IPS-NIHi7 (cell line): Measurements from ENCODE around the gene PANX2.
"Not testable (repeated sequence)": the region's sequence is repeated elsewhere in the genome, so short reads cannot be mapped to it uniquely, and the experiment has no call there.

ENCODE experiments used
- DNase-seq: peaks from one replicate; pipeline ENCODE4 v3.0.0; 2012; ENCODE audit warnings: mixed read lengths; ENCODE audit errors: extremely low spot score

PANX2 gene, protein sequence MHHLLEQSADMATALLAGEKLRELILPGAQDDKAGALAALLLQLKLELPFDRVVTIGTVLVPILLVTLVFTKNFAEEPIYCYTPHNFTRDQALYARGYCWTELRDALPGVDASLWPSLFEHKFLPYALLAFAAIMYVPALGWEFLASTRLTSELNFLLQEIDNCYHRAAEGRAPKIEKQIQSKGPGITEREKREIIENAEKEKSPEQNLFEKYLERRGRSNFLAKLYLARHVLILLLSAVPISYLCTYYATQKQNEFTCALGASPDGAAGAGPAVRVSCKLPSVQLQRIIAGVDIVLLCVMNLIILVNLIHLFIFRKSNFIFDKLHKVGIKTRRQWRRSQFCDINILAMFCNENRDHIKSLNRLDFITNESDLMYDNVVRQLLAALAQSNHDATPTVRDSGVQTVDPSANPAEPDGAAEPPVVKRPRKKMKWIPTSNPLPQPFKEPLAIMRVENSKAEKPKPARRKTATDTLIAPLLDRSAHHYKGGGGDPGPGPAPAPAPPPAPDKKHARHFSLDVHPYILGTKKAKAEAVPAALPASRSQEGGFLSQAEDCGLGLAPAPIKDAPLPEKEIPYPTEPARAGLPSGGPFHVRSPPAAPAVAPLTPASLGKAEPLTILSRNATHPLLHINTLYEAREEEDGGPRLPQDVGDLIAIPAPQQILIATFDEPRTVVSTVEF

DNA sequence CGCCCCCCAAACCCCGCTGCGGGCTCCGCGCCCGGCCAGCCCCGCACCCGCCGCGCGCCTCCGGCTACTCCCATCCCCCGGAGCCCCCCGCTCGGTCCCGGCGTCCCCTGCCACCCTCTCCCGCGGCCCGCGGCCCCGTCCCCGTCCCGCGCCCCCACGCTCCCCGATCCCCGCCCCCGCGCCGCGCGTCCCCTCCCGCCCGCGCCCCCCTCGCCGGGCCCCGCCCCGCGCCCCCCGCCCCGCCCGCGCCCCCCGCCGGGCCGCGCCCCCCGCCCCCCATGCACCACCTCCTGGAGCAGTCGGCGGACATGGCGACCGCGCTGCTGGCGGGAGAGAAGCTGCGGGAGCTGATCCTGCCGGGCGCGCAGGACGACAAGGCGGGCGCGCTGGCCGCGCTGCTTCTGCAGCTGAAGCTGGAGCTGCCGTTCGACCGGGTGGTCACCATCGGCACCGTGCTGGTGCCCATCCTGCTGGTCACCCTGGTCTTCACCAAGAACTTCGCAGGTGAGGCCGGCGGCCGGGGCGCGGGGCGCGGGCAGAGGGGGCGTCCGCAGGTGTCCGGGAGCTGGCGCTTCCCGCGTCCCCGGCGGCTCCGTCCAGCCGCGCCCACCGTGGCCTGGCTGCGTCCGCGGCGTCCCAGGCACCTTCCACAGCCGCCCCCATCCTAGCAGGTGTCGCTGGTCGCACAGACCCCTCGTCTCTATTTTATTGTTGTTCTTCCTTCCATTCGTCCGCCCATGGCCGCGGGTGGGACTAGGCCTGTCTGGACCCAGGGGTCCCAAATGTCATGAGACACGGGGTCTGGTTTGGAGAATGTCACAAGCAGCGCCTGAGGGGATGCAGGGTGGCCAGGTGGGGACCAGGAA, at the start of gene PANX2:
Gene PANX2 (plus strand): TSS at position 279 of the 866 bp plus-strand sequence. CDS start 0 bp downstream, at position 279.
- DNase-seq, result no peak

DNA sequence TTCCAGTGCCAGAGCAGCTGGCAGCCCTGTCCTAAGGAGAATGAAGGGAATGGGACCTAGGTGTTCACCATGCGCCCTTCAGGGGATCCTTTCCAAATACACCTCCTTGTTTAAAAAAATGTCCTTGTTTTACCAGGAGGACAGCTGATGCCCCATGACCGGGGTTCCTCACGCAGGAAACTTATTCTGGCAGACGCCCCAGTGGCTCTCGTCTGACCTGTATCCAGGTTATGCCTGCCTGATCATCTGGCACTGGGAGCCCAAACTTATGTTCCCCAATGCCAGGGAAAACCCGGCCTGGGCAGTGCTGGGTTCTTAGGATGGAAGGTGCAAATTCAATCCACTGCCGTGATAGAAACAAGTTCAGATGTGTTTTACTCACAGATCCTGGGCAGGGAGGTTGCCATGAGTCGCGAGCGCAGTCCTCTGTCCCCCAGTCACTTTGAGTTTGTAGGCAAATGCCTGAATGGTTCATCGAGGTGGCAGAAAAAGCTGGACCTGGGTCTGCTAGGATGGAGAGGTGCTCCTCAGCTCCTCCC, 49.3 kb upstream of the PANX2 start:
- no peak for DNase-seq

DNA sequence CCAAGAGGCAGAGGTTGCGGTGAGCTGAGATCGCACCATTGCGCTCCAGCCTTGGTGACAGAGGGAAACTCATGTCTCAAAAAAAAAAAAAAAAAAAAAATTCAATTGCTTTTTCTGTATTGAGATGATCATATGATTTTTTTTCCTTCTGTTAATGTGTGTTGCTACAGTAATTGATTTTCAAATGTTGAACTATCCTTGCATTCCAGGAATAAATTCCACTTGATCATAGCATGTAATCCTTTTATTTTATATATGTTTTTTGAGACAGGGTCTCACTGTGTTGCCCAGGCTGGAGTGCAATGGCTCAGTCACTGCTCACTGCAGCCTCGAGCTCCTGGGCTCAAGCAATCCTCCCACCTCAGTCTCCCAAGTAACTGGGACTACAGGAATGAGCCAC, 47.4 kb upstream of the PANX2 start:
- DNase-seq, result no peak

DNA sequence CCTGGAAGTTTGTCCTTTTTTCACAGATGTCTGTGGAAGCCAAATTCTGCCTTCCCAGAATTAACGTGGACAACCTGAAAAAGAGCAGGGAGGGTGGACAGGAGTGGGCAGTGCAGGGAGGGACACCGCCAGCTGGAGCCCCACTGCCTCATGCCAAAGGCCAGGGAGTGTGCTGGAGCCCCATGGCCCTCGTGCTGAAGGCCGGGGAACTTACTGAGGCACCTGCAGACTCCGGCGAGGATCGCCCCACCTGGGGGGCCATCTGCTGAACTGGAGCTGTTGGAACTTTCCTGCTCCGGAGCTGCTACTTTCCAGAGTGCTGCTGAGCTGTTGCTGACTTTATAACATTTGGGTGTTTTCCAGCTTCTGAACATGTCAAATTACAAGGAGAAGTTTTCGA, 45.5 kb upstream of the PANX2 start:
- DNase-seq, result no peak

DNA sequence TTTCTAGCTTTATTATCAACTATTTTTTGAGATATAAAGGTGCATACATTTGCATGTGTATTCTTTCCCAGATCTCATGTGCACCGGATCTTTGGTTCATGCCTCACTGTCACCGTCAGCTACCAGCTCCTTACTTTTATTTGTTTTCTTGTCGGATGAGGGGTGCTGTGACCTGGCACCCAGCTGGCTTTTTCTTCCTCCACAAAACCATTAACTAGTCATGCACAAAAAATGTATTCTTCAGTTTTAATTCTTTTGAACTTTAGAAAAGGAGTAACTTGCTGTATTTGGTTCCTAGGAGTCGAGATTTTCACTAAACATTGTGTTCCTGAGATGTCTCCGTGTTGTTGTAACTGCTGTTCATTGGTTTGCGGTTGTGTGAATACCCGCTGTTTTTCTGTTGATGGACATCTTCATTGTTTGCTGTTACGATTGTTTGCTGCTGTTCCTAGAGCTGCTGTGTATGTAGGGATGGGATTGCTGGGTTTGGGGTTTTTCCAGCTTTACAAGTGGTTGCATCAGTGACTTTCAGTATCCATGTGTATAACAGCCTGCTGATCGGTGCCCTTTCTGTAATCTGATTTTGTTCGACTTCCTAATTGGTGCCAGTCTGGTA, 41.3 kb upstream of the PANX2 start:
- DNase-seq, result no peak

DNA sequence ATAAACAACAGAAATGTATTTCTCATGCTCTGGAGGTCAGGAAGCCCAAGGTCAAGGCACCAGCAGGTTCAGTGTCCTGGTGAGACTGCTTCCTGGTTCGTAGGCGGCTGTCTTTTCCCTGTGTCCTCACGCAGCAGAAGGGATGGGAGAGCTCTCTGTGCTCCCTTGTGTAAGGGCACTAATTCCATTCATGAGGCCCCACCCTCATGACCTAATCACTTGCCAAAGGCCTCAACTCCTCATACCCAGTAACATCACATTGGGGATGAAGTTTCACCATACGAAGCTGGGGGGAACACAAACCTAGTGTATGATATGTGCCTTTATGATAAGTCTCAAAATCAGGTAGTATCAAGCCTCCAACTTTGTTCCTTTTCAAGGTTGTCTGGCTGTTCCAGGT, 38.6 kb upstream of the PANX2 start:
- DNase-seq, result no peak

DNA sequence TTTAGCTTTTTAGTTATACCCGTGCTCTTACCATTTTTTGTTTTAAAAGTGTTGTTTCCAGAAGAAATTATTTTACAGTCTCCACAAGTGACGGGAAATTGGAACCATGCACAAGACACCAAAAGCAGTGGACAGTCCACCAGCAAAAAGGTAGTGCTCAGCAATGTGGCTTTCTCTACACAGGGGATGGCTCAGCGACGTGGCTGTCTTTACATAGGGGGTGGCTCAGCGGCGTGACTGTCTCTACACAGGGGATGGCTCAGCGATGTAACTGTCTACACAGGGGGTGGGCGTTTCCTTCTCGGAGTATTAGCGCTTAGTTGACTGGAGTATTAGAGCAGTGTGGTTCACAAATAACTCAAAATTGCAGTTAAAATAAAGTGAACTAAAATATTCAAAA, 36.0 kb upstream of the PANX2 start:
- no peak for DNase-seq

DNA sequence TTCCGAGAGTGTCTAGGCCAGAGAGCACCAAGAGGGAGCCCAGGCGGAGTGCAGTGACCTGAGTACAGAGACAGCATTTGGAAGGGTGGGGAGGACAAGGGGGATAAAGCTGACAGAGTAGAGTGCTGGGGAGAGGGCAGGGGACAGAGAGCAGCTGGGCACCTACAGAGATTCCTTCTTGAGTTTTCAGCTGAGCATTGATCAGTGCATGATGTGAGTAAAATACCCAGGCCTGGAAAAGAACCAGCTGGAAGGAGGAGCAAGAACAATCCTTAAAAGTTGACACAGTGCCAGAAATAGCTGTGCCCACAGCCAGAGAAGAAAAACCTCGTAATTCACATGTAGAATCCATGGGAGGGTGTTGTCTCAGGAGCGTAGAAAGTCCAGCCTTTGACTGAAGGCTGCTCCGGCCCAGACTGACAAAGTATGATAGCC, 33.9 kb upstream of the PANX2 start:
- no peak for DNase-seq

DNA sequence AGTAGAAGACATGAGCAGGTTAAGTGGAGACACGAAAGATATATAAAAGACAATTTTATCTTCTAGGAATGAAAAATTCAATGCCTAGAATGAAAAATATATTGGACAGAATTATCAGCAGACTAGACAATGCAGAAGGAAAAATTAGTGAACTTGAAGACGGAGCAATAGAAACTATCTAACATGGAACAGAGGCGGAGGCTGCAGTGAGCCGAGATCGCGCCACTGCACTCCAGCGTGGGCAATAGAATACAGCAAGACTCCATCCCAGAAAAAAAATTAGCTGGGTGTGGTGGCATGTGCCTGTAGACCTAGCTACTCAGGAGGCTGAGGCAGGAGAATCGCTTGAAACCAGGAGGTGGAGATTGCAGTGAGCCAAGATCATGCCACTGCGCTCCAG, 33.3 kb upstream of the PANX2 start:
- not testable (repeated sequence) for DNase-seq

DNA sequence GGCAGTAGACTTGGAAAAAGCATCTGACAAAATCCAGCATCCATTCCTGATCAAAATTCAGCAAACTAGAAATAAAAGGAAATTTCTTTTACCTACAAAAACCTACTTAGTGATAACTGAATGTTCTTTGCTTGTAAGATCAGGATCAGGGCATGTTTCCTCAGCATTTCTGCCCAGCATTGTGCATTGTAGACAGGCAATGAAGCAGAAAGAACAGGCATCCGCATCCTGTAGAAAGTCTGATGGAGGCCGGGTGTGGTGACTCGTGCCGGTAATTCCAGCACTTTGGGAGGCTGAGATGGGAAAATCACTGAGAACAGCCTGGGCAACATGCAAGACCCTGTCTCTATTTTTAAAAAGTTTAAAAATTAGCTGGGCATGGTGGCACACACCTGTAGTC, 32.5 kb upstream of the PANX2 start:
- no peak for DNase-seq

DNA sequence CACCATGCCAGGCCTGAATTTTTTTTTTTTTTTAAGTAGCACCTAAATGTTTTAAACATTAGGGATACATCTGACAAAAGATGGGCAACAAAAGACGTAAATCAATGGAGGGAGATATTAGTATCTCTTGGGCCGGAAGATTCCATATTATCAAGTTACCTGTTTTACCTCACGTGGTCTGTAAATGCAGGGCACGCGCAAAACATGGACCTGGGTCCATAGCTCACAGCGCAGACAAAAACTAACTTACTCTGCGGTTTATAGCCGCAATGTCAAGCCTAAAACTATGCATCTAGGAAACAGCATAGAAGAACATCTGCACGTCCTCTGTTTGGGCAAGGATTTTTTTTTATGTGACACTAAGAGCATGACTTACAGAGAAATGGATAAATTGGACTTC, 31.5 kb upstream of the PANX2 start:
- no peak for DNase-seq

DNA sequence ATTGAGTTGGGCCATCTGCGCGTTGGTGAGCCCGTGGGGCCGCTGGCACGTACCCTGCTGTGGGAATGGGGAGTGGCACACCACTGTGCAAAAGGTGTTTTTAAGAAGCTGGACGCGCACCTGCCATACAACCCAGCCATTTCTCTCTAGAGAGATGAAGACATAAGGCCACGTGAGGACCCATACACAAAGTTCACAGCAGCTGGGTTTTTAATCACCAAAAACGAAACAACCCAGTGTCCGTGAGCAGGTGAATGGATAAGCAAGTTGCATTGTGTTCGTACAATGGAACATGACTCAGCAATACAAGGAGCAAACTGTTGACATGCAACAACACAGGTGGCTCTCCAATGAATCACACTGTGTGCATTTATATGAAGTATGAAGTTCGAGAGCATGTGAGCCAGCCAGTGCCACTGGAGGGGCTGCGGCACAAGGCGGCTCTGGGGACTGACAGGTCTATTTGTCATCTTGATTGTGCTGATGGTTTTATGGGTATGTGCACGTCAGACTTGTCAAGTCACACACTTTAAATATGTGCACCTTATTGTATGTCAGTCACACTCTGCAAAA, 30.6 kb upstream of the PANX2 start:
- DNase-seq, result no peak

DNA sequence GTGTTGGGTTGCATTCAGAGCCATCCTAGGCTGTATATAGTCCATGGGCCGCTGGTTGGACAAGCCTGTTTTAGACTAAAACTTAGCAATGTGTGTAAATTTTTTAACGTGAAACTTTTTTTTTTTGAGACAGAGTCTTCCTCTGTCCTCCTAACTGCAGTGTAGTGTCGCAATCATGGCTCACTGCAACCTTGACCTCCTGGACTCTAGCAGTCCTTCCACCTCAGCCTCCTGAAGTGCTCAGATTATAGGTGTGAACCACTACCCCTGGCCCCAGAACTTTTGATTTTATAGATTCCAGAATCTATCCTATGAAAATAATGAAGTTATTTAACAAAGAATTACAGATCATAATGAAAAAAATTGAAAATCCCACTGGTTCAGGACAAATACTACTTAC, 29.9 kb upstream of the PANX2 start:
- no peak for DNase-seq

DNA sequence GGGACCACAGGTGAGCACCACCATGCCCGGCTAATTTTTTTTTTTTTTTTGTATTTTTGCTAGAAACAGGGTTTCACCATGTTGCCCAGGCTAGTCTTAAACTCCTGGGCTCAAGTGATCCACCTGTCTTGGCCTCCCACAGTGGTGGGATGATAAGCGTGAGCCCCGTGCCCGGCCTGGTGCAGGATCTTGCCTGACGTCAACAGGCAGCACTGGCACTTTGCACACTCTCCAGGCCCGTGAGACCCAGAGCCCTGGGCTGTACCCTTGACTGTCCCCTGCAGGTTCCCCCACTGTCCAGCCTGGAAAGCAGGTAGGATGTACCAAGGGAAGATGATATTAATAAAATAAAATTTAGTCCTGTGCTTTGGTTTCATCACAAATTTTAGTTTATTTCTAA, 29.1 kb upstream of the PANX2 start:
- DNase-seq, result no peak

DNA sequence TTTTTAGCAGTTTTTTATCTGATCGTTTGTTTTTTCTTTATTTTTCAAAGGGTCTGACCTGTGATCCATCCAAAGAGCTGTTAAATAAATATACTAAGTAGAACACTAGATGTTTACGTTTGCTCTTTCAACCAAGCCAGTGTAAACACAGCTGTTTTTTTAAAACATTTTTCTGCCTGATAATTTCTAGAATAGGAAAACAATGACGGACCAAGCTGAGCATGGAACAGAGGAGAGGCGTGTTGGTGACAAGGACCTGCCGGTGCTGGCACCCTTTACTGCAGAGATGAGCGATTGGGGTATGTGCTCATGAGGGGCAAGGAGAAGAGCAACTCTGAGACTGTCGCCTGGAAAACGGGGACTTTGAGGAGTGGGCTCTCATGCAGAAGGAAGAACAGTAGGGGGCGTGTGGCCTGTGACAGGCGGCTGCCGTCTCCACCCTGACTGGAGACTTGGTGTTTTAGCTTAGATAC, 28.6 kb upstream of the PANX2 start:
- DNase-seq, result peak; percentile 70

DNA sequence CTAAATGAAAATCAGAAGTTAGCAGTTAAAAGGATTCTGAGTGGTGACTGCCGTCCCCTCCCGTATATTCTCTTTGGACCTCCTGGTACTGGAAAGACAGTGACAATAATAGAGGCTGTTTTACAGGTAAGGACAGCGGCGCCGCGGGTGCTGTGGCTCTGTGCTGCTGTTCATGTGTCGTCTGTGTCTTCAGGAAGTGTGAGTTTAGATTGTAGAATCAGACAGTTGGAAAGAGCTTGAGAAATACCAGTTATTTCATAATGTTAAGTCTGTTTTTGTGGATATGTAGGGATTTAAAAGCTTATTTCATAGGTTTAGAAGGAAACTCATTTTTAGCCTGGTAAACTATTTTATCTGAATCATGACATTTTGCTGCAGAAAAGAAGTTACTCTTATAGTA, 27.4 kb upstream of the PANX2 start:
- DNase-seq, result no peak

DNA sequence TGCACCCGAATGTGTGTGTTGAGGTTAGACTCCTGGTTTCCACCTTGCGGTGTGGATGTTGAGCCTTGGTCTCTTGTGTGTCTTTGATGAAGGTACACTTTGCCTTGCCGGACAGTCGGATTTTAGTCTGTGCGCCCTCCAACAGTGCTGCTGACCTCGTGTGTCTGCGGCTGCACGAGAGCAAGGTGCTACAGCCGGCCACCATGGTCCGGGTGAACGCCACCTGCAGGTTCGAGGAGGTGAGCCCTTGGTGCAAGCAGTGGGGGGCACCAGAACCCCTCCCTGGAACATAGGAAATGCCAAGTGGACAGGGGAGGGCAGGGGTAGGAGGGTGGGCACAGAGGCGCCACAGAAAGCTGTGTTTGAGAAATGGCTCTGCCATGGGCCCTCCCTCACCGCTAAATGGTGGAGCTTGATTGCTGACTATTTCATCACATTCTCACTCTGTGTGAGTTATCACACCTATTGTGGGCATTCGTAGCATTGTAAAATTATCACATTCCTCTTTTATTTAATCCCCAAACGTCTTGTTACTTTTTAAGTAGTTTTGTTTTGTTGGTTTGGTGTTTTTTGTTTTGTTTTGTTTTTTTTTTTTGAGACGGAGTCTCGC, 26.4 kb upstream of the PANX2 start:
- no peak for DNase-seq

DNA sequence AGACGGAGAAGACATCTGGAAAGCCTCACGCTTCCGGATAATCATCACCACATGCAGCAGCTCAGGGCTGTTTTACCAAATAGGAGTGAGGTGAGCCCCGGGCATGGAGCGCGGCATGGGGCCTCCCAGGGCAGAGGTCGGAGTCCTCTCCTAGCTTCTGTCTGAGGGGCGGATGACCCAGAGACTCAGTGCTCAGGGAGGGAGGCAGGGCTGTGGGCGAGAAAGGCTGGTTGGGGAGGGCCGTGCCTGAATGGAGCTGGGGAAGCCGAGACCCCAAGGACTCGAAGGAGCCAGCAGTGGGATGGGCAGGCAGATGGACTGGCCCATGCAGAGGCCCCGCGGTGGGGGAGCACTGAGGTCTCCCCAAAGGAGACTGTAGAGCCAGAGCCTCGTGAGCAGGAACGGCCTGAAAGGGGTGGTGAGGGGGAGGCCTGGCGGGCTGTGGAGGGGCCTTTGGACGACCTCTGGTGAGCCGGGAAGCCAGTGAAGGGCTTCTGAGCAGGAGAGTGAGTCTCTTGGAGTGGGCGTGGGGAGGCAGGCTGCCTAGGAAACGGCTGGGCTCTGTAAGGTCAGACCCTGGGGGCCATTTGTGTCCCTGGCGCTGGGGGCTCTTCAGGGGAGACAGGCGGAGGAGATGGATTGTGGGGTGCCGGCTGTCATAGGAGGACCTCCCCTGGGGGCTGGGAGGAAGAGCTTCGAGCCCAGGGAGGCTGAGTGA, 24.7 kb upstream of the PANX2 start:
- peak; percentile 8 for DNase-seq

DNA sequence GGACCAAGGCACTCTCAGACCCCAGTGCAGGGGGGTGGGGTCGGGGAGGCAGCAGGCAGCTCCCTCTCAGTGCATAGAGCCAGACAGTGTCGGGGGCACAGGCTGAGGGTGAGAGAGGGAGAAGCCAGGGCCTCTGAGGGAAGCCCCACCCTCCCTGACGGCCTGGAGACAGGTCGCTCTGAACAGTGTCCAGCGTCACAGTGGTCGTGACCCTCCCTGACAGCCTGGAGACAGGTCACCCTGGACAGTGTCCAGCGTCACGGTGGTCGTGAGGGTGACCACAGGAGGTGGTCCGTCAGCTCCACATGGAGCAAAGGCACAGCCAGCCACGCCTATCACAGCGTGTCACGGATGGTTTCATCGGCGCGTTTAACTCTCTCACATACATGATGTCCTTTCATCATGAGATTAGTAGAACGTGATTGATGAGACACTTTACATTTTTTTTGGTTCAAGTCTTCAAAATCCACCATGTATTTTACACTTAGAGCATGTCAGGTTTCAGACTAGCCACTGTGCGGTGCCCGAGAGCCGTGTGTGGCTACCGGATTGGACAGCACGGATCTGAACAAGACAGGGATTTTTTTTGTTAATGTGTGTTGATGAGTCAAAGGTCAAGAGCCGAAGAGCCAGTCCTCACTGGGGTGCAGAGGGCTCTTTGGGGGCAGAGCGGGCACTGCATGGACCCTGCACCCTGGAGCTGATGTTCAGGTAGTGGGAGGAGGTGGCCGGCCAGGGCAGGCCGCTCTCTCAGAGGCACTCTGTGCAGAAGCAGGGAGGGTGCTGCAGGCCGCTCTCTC, 23.9 kb upstream of the PANX2 start:
- peak; percentile 7 for DNase-seq
